Glutamatergic neuron (in vitro differentiated cells): Measurements from ENCODE around the gene MAP3K15. TPM values are rescaled to one million over a fixed set of nuclear protein-coding genes. Genes with fewer than 3 reads are reported as not detected.

Experiments used
- DNase-seq: peaks from one replicate; pipeline ENCODE4 v3.0.0; 2022
- H3K27ac Mint-ChIP-seq: one replicate; pipeline ENCODE4 v1.8.0; 2020; ENCODE audit warnings: mild to moderate bottlenecking, mixed read lengths, inconsistent platforms; ENCODE audit not compliant: unreplicated experiment
- H3K27me3 Mint-ChIP-seq: one replicate; pipeline ENCODE4 v1.8.0; 2020; ENCODE audit warnings: mild to moderate bottlenecking, moderate library complexity, mixed read lengths, inconsistent platforms; ENCODE audit not compliant: unreplicated experiment
- H3K36me3 Mint-ChIP-seq: one replicate; pipeline ENCODE4 v1.8.0; 2020; ENCODE audit warnings: mild to moderate bottlenecking, mixed read lengths, inconsistent platforms; ENCODE audit not compliant: unreplicated experiment
- H3K4me1 Mint-ChIP-seq: one replicate; pipeline ENCODE4 v1.8.0; 2020; ENCODE audit warnings: mild to moderate bottlenecking, low read depth, mixed read lengths, inconsistent platforms; ENCODE audit not compliant: unreplicated experiment
- H3K4me3 Mint-ChIP-seq: one replicate; pipeline ENCODE4 v1.8.0; 2020; ENCODE audit warnings: mild to moderate bottlenecking, mixed read lengths, inconsistent platforms; ENCODE audit not compliant: unreplicated experiment
- H3K9me3 Mint-ChIP-seq: one replicate; pipeline ENCODE4 v1.8.0; 2020; ENCODE audit warnings: mild to moderate bottlenecking, moderate library complexity, mixed read lengths, inconsistent platforms; ENCODE audit not compliant: unreplicated experiment
- CTCF ChIP-seq: fragments of 200-600 bp; sonication (generic); IDR thresholded peaks from one replicate; pipeline ENCODE4 v1.5.0; 2021; ENCODE audit not compliant: partially characterized antibody, unreplicated experiment
- total RNA-seq: library from RNA; stranded (reverse); fragmentation: NEBNext Ultra II Directional; extraction: Animal tissue kit (Norgen Biotek cat#: 25700); gene quantifications from one replicate; pipeline ENCODE4 v1.2.1, GENCODE V29; 2021; ENCODE audit not compliant: unreplicated experiment

Gene MAP3K15
- total RNA-seq, 1 donor from 2014 or later, result 0.37 TPM

DNA sequence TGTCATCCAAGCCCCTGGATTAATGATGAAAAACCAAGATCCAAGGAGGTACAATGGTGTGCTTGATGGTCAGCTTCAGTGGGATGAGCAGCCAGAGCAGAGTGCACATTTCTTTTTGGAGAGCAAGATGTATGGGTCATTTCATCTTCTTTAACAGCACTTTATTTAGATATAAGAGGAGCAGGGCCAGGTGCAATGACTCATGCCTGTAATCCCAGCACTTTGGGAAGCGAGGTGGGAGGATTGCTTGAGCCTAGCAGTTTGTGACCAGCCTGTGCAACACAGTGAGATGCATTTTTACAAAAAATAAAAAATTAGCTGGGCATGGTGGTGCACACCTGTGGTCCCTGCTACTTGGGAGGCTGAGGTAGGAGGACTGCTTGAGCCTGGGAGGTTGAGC is 45.3 kb upstream of the MAP3K15 start:
- no peak for TF ChIP-seq CTCF

GRCh38 chrX:19557822-19558221 is 42.5 kb upstream of the MAP3K15 start:
- H3K9me3 Mint-ChIP-seq, result no peaks in the 10 kb centered on the region
- no peak for TF ChIP-seq CTCF

More for the DNA sequence above, 45.3 kb upstream of the MAP3K15 start:
- H3K9me3 Mint-ChIP-seq, result peaks cover 2% of the 10 kb centered on the region
- no peak for DNase-seq
- no peaks in the 10 kb centered on the region for H3K27me3 Mint-ChIP-seq
- no peak overlapping the region for H3K4me3 Mint-ChIP-seq
- H3K36me3 Mint-ChIP-seq, result no peaks in the 10 kb centered on the region
- no peak overlapping the region for H3K27ac Mint-ChIP-seq
- H3K4me1 Mint-ChIP-seq, result peaks cover 5% of the 10 kb centered on the region

DNA sequence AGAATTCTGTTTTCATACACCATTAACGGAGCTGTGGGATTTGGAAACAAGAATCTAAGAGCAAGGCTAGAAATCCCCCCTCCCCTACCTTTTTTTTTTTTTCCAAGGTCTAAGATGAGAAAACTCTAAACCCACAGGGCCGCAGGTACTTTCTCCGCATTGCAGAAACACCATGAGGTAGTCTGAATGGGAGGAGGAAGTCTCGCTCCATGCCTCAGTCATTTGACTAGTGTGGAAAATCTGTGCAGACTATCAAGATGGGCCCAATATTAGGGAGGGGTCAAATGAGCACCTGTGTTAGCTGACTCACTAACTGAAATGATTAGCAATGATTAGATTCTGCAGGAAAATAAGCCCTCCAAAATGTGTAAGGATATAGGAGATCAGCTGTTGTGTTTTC is 40.9 kb upstream of the MAP3K15 start:
- Mint-ChIP-seq H3K4me3 (no peak overlapping the region), H3K9me3 (no peaks in the 10 kb centered on the region), H3K4me1 (peaks cover 2% of the 10 kb centered on the region), H3K27ac (no peak overlapping the region), H3K27me3 (no peaks in the 10 kb centered on the region), H3K36me3 (no peaks in the 10 kb centered on the region)
- no peak for TF ChIP-seq CTCF
- DNase-seq, result no peak

More at GRCh38 chrX:19557822-19558221, 42.5 kb upstream of the MAP3K15 start:
- no peak overlapping the region for H3K27ac Mint-ChIP-seq
- no peak overlapping the region for H3K4me3 Mint-ChIP-seq
- DNase-seq, result no peak
- no peaks in the 10 kb centered on the region for H3K36me3 Mint-ChIP-seq
- no peaks in the 10 kb centered on the region for H3K27me3 Mint-ChIP-seq
- no peaks in the 10 kb centered on the region for H3K4me1 Mint-ChIP-seq

DNA sequence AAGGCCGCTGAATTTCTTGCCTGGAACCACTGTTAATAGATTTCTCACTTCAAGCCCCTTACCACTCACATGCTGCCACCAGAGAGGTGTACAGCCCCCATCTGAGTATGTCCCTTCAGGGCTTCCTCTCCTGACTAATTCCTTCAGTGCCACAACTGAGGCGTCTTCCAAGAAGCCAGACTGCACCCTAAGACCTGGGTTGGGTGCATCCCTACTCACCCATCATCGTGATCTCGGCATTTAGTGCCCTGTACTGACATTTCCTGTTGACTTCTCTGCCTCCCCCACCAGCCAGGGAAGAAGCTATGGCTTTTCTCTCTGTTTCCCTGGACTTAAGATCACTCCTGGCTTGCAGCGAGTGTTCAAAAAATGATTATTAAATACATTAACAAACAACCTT is 40.4 kb upstream of the MAP3K15 start:
- no peaks in the 10 kb centered on the region for H3K27me3 Mint-ChIP-seq
- H3K4me3 Mint-ChIP-seq, result no peak overlapping the region
- H3K9me3 Mint-ChIP-seq, result no peaks in the 10 kb centered on the region
- no peak for TF ChIP-seq CTCF
- peaks cover 2% of the 10 kb centered on the region for H3K4me1 Mint-ChIP-seq
- H3K27ac Mint-ChIP-seq, result no peak overlapping the region
- H3K36me3 Mint-ChIP-seq, result no peaks in the 10 kb centered on the region
- DNase-seq, result no peak

DNA sequence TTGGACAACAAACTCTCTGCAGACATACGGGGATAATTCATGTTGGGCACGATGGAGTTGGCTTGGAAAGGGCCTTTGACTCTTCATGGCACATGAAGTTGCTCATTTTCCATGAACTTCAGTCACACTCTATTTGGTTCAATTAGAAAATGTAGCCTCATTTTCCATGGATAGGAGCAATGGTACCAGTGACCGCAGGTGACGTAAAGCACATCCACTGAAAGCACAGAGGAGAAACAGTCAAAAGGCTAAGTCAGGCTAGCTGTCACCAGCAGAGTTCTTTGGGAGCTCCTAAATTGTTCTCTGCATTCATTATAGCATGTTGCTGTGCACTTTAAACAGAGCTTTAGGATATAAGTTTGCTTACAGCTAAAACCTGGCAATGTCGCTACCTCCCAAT is 39.9 kb upstream of the MAP3K15 start:
- no peak for DNase-seq
- Mint-ChIP-seq H3K36me3 (no peaks in the 10 kb centered on the region), H3K9me3 (no peaks in the 10 kb centered on the region), H3K27ac (no peak overlapping the region), H3K27me3 (no peaks in the 10 kb centered on the region), H3K4me1 (peaks cover 2% of the 10 kb centered on the region), H3K4me3 (no peak overlapping the region)
- no peak for TF ChIP-seq CTCF
